ENCODE data around the gene GLT6D1. TPM values are rescaled to one million over a fixed set of nuclear protein-coding genes. Genes with fewer than 3 reads are reported as not detected.

Gene GLT6D1
- total and polyA plus RNA-seq, 2 donors, result not detected

GRCh38 chr9:135587658-135588057 is 51.7 kb downstream of the GLT6D1 start:
- Histone ChIP-seq H3K27ac (ENCODE audit: low read depth) (no peak overlapping the region), H3K4me1 (ENCODE audit: insufficient read depth) (no peaks in the 10 kb centered on the region), H3K36me3 (ENCODE audit: insufficient read depth) (no peaks in the 10 kb centered on the region), H3K4me3 (ENCODE audit: low read depth, low read length) (no peak overlapping the region)
- no peak for DNase-seq (ENCODE audit: extremely low spot score)
- no CpG with 5 or more reads among the region's 7 CpGs for whole genome bisulfite sequencing

GRCh38 chr9:135586601-135587109 is 52.7 kb downstream of the GLT6D1 start:
- no peak for DNase-seq (ENCODE audit: extremely low spot score)
- Histone ChIP-seq H3K36me3 (ENCODE audit: insufficient read depth) (no peaks in the 10 kb centered on the region), H3K27ac (ENCODE audit: low read depth) (no peak overlapping the region), H3K4me1 (ENCODE audit: insufficient read depth) (no peaks in the 10 kb centered on the region), H3K4me3 (ENCODE audit: low read depth, low read length) (no peak overlapping the region)
- WGBS, result 62% methylated on average over 15 of the region's 15 CpGs

- no peaks in the 10 kb centered on the region for H3K36me3 ChIP-seq (ENCODE audit: insufficient read depth)
- no peak overlapping the region for H3K27ac ChIP-seq (ENCODE audit: low read depth)
- 62% methylated on average over 16 of the region's 16 CpGs for WGBS
- H3K4me3 ChIP-seq (ENCODE audit: low read depth, low read length), result no peak overlapping the region
- H3K4me1 ChIP-seq (ENCODE audit: insufficient read depth), result no peaks in the 10 kb centered on the region
- no peak for DNase-seq (ENCODE audit: extremely low spot score)
These were observed 54.4 kb downstream of the GLT6D1 start for GRCh38 chr9:135584934-135585333.

GRCh38 chr9:135584371-135584770 is 55.0 kb downstream of the GLT6D1 start:
- WGBS, result 55% methylated on average over 5 of the region's 5 CpGs
- no peaks in the 10 kb centered on the region for H3K4me1 ChIP-seq (ENCODE audit: insufficient read depth)
- DNase-seq (ENCODE audit: extremely low spot score), result no peak
- H3K27ac ChIP-seq (ENCODE audit: low read depth), result no peak overlapping the region
- H3K36me3 ChIP-seq (ENCODE audit: insufficient read depth), result no peaks in the 10 kb centered on the region
- H3K4me3 ChIP-seq (ENCODE audit: low read depth, low read length), result no peak overlapping the region

- Histone ChIP-seq H3K27ac (ENCODE audit: low read depth) (no peak overlapping the region), H3K36me3 (ENCODE audit: insufficient read depth) (no peaks in the 10 kb centered on the region), H3K4me1 (ENCODE audit: insufficient read depth) (no peaks in the 10 kb centered on the region), H3K4me3 (ENCODE audit: low read depth, low read length) (no peak overlapping the region)
- DNase-seq (ENCODE audit: extremely low spot score), result no peak
- WGBS, result 84% methylated on average over 16 of the region's 16 CpGs
These were observed 55.7 kb downstream of the GLT6D1 start for GRCh38 chr9:135583688-135584011.

- Histone ChIP-seq H3K27ac (ENCODE audit: low read depth) (no peak overlapping the region), H3K4me3 (ENCODE audit: low read depth, low read length) (no peak overlapping the region), H3K4me1 (ENCODE audit: insufficient read depth) (no peaks in the 10 kb centered on the region), H3K36me3 (ENCODE audit: insufficient read depth) (no peaks in the 10 kb centered on the region)
- WGBS, result 63% methylated on average over 19 of the region's 19 CpGs
- DNase-seq (ENCODE audit: extremely low spot score), result no peak
These were observed 56.2 kb downstream of the GLT6D1 start for GRCh38 chr9:135582966-135583687.

GRCh38 chr9:135582541-135582940 is 56.8 kb downstream of the GLT6D1 start:
- WGBS, result 91% methylated on average over 14 of the region's 14 CpGs
- H3K27ac ChIP-seq (ENCODE audit: low read depth), result no peak overlapping the region
- no peak for DNase-seq (ENCODE audit: extremely low spot score)
- no peaks in the 10 kb centered on the region for H3K36me3 ChIP-seq (ENCODE audit: insufficient read depth)
- no peak overlapping the region for H3K4me3 ChIP-seq (ENCODE audit: low read depth, low read length)
- H3K4me1 ChIP-seq (ENCODE audit: insufficient read depth), result no peaks in the 10 kb centered on the region

GRCh38 chr9:135581636-135582426 is 57.5 kb downstream of the GLT6D1 start:
- Histone ChIP-seq H3K4me3 (ENCODE audit: low read depth, low read length) (no peak overlapping the region), H3K36me3 (ENCODE audit: insufficient read depth) (no peaks in the 10 kb centered on the region), H3K4me1 (ENCODE audit: insufficient read depth) (no peaks in the 10 kb centered on the region), H3K27ac (ENCODE audit: low read depth) (no peak overlapping the region)
- WGBS, result 86% methylated on average over 18 of the region's 18 CpGs
- no peak for DNase-seq (ENCODE audit: extremely low spot score)

- no peaks in the 10 kb centered on the region for H3K36me3 ChIP-seq (ENCODE audit: insufficient read depth)
- no peak for DNase-seq (ENCODE audit: extremely low spot score)
- WGBS, result 84% methylated on average over 11 of the region's 11 CpGs
These were observed 58.5 kb downstream of the GLT6D1 start for GRCh38 chr9:135580664-135581380.

GRCh38 chr9:135579889-135580660 is 59.3 kb downstream of the GLT6D1 start:
- Histone ChIP-seq H3K36me3 (ENCODE audit: insufficient read depth) (no peaks in the 10 kb centered on the region), H3K4me1 (ENCODE audit: insufficient read depth) (no peaks in the 10 kb centered on the region), H3K27ac (ENCODE audit: low read depth) (no peak overlapping the region), H3K4me3 (ENCODE audit: low read depth, low read length) (no peak overlapping the region)
- 77% methylated on average over 10 of the region's 10 CpGs for WGBS
- DNase-seq (ENCODE audit: extremely low spot score), result no peak

More at GRCh38 chr9:135580664-135581380, 58.5 kb downstream of the GLT6D1 start:
- Histone ChIP-seq H3K4me3 (ENCODE audit: low read depth, low read length) (no peak overlapping the region), H3K4me1 (ENCODE audit: insufficient read depth) (no peaks in the 10 kb centered on the region), H3K27ac (ENCODE audit: low read depth) (no peak overlapping the region)

- no peak for DNase-seq (ENCODE audit: extremely low spot score)
- no peak overlapping the region for H3K27ac ChIP-seq (ENCODE audit: low read depth)
- H3K4me3 ChIP-seq (ENCODE audit: low read depth, low read length), result no peak overlapping the region
- H3K4me1 ChIP-seq (ENCODE audit: insufficient read depth), result no peaks in the 10 kb centered on the region
- 37% methylated on average over 2 of the region's 2 CpGs for WGBS
- no peaks in the 10 kb centered on the region for H3K36me3 ChIP-seq (ENCODE audit: insufficient read depth)
These were observed 60.0 kb downstream of the GLT6D1 start for GRCh38 chr9:135579356-135579755.

- Histone ChIP-seq H3K36me3 (ENCODE audit: insufficient read depth) (no peaks in the 10 kb centered on the region), H3K4me1 (ENCODE audit: insufficient read depth) (no peaks in the 10 kb centered on the region), H3K4me3 (ENCODE audit: low read depth, low read length) (no peak overlapping the region), H3K27ac (ENCODE audit: low read depth) (no peak overlapping the region)
- no peak for DNase-seq (ENCODE audit: extremely low spot score)
- WGBS, result 82% methylated on average over 10 of the region's 10 CpGs
These were observed 62.1 kb downstream of the GLT6D1 start for GRCh38 chr9:135577256-135577655.

- H3K4me1 ChIP-seq (ENCODE audit: insufficient read depth), result no peaks in the 10 kb centered on the region
- WGBS, result 78% methylated on average over 22 of the region's 22 CpGs
- H3K27ac ChIP-seq (ENCODE audit: low read depth), result no peak overlapping the region
- DNase-seq (ENCODE audit: extremely low spot score), result no peak
- no peaks in the 10 kb centered on the region for H3K36me3 ChIP-seq (ENCODE audit: insufficient read depth)
- H3K4me3 ChIP-seq (ENCODE audit: low read depth, low read length), result no peak overlapping the region
These were observed 63.2 kb downstream of the GLT6D1 start for GRCh38 chr9:135575995-135576631.

All from urinary bladder (tissue), 4 donors.